Measurements from ENCODE around the gene EFCAB8. TPM values are rescaled to one million over a fixed set of nuclear protein-coding genes. Genes with fewer than 3 reads are reported as not detected.

The EFCAB8 gene
- total RNA-seq, 1 donor from 2014 or later: 0.41 TPM

DNA sequence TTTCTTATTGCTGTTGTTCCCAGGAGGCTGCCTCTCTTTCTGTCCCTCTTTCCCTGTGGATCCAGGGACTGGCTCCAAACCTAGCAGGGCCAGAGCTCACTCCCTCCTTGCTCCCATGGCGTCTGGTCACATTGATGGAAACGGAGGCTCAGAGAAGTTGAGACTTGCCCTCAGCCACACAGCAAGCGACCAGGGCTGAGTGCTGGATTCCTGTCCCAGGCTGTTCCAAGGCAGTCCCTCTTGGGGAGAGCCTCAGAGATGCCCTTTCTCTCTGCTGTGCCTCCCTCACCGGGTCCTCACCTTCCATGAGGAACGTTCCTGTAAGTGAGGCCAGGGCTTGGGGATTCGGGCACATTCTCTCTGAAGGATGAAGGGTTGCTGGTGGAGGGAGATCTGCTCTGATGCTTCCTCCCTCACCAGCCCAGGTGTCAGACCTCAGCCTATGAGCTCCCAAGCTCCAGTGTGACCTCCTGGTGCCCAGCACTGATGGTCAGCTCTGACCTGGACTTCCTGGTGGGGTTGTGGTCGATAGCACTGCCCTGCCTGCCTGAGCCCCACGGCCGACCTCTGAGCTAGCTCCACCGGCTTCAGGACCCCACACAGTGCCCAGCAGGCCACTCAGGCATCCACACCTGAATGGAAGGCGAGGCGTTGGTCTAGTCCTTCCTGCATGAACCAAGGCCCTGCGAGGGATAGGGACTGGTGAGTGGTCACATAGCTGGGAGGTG is 118.7 kb downstream of the EFCAB8 start:
- Mint-ChIP-seq H3K4me3 (ENCODE audit: unreplicated experiment) (no peak overlapping the region), H3K4me1 (ENCODE audit: low read depth, unreplicated experiment) (peaks cover 1% of the 10 kb centered on the region), H3K36me3 (ENCODE audit: low read depth, unreplicated experiment) (peaks cover 3% of the 10 kb centered on the region), H3K27ac (ENCODE audit: unreplicated experiment) (no peak overlapping the region), H3K9me3 (ENCODE audit: unreplicated experiment) (peaks cover 2% of the 10 kb centered on the region), H3K27me3 (ENCODE audit: low read depth, unreplicated experiment) (peaks cover 8% of the 10 kb centered on the region)
- Histone ChIP-seq H4K20me1 (ENCODE audit: insufficient read depth, low read length) (no peaks in the 10 kb centered on the region), H3K4me1 (ENCODE audit: insufficient read depth, low read length) (no peaks in the 10 kb centered on the region), H3K4me2 (ENCODE audit: low read length) (no peak overlapping the region), H3K9me3 (ENCODE audit: insufficient read depth, low read depth, low read length) (no peaks in the 10 kb centered on the region), H3K79me2 (ENCODE audit: insufficient read depth, low read length) (no peaks in the 10 kb centered on the region), H3K4me3 (ENCODE audit: insufficient read depth, low read depth, low read length) (no peak overlapping the region), H2AFZ (ENCODE audit: low read depth, low read length) (no peak overlapping the region), H3K9ac (ENCODE audit: low read length) (no peak overlapping the region), H3K27ac (ENCODE audit: low read depth, low read length) (no peak overlapping the region), H3K27me3 (ENCODE audit: insufficient read depth, low read length) (no peaks in the 10 kb centered on the region), H3K36me3 (ENCODE audit: insufficient read depth, low read length) (no peaks in the 10 kb centered on the region)
- FAIRE-seq (no peak), DNase-seq (ENCODE audit: low read depth) (no peak)
- TF ChIP-seq, protein P1, sequence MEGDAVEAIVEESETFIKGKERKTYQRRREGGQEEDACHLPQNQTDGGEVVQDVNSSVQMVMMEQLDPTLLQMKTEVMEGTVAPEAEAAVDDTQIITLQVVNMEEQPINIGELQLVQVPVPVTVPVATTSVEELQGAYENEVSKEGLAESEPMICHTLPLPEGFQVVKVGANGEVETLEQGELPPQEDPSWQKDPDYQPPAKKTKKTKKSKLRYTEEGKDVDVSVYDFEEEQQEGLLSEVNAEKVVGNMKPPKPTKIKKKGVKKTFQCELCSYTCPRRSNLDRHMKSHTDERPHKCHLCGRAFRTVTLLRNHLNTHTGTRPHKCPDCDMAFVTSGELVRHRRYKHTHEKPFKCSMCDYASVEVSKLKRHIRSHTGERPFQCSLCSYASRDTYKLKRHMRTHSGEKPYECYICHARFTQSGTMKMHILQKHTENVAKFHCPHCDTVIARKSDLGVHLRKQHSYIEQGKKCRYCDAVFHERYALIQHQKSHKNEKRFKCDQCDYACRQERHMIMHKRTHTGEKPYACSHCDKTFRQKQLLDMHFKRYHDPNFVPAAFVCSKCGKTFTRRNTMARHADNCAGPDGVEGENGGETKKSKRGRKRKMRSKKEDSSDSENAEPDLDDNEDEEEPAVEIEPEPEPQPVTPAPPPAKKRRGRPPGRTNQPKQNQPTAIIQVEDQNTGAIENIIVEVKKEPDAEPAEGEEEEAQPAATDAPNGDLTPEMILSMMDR (IDR thresholded peaks at IDR 0.05; ENCODE audit: insufficient read depth, low read depth, low read length): no peak
- no peak for TF ChIP-seq EZH2 (IDR thresholded peaks at IDR 0.05; ENCODE audit: insufficient read depth, low read length)

DNA sequence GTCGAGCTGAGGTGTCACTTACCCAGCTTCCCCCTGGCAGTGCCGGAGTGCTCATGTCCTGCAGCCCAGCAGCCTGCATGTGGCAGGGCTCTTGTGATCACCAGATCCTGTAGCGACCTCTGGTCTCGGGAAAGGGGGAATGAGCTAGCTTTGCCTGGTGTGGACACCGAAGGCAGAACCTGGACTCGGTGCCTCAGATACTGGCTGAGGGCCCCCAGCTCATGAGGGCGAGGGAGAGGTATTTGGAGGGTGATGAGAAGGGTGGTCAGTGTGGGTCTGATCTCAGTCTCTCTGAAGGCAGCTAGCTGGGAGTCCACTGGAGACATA is 119.2 kb downstream of the EFCAB8 start:
- H3K79me2 ChIP-seq (ENCODE audit: insufficient read depth, low read length): no peaks in the 10 kb centered on the region
- H3K4me2 ChIP-seq (ENCODE audit: low read length): no peak overlapping the region
- H3K9me3 ChIP-seq (ENCODE audit: insufficient read depth, low read depth, low read length): no peaks in the 10 kb centered on the region
- H3K9me3 Mint-ChIP-seq (ENCODE audit: unreplicated experiment): peaks cover 2% of the 10 kb centered on the region
- no peak overlapping the region for H3K27ac ChIP-seq (ENCODE audit: low read depth, low read length)
- H3K4me3 Mint-ChIP-seq (ENCODE audit: unreplicated experiment): no peak overlapping the region
- peaks cover 1% of the 10 kb centered on the region for H3K4me1 Mint-ChIP-seq (ENCODE audit: low read depth, unreplicated experiment)
- H3K36me3 Mint-ChIP-seq (ENCODE audit: low read depth, unreplicated experiment): peaks cover 3% of the 10 kb centered on the region
- H3K27me3 ChIP-seq (ENCODE audit: insufficient read depth, low read length): no peaks in the 10 kb centered on the region
- no peaks in the 10 kb centered on the region for H3K36me3 ChIP-seq (ENCODE audit: insufficient read depth, low read length)
- peaks cover 8% of the 10 kb centered on the region for H3K27me3 Mint-ChIP-seq (ENCODE audit: low read depth, unreplicated experiment)
- FAIRE-seq: no peak
- no peaks in the 10 kb centered on the region for H4K20me1 ChIP-seq (ENCODE audit: insufficient read depth, low read length)
- H3K4me1 ChIP-seq (ENCODE audit: insufficient read depth, low read length): no peaks in the 10 kb centered on the region
- H2AFZ ChIP-seq (ENCODE audit: low read depth, low read length): no peak overlapping the region
- H3K9ac ChIP-seq (ENCODE audit: low read length): no peak overlapping the region
- H3K4me3 ChIP-seq (ENCODE audit: insufficient read depth, low read depth, low read length): no peak overlapping the region
- no peak for TF ChIP-seq EZH2 (IDR thresholded peaks at IDR 0.05; ENCODE audit: insufficient read depth, low read length)
- TF ChIP-seq, protein P1 (IDR thresholded peaks at IDR 0.05; ENCODE audit: insufficient read depth, low read depth, low read length): no peak
- no peak for DNase-seq (ENCODE audit: low read depth)
- no peak overlapping the region for H3K27ac Mint-ChIP-seq (ENCODE audit: unreplicated experiment)

Measured in astrocyte (in vitro differentiated cells and primary cell).